ENCODE data around the gene TUBB. TPM values are rescaled to one million over a fixed set of nuclear protein-coding genes. Genes with fewer than 3 reads are reported as not detected.
A peak's percentile ranks its signal among the peaks of the same experiment; 100 is the strongest.

The TUBB gene
- total and polyA plus RNA-seq, 2 of the 8 experiments (the other 6 are each of a cell fraction or from before 2014, with no cell fraction given), result 1,880 to 3,022 TPM

GRCh38 chr6:30742316-30743098 is 22.4 kb downstream of the TUBB start, which contains the start of gene FLOT1 (continued):
- TF ChIP-seq CHD7 (IDR thresholded peaks at IDR 0.05; ENCODE audit: insufficient replicate concordance, low read length) (no peak), MAX (IDR thresholded peaks at IDR 0.05) (peak; percentile 66), TEAD4 (IDR thresholded peaks at IDR 0.05; ENCODE audit: low read depth, low read length) (peak; percentile 20; the same call in 1 of the 2 replicates), ATF2 (IDR thresholded peaks at IDR 0.05; ENCODE audit: low read length) (no peak), CTCF (IDR thresholded peaks at IDR 0.05; ENCODE audit: control extremely low read depth in 1 of 3, insufficient read depth in 1 of 3, low read depth in 1 of 3, low read length in 3 of 3) (no peak)
